NCI-H748 treated with DMSO at 0.1 percent for 48 hours (cell line): Measurements from ENCODE around the gene ZDHHC21.
A peak's percentile ranks its signal among the peaks of the same experiment; 100 is the strongest.

Experiments
- DNase-seq: peaks from one replicate; lab custom pipeline; 2025; lab: John Stamatoyannopoulos, UW

The ZDHHC21 gene

GRCh38 chr9:14616188-14616982, 76.8 kb downstream of the ZDHHC21 start:
- DNase-seq: peak; percentile 78

- DNase-seq: peak; percentile 95
Observed at GRCh38 chr9:14608540-14608939, 84.7 kb downstream of the ZDHHC21 start.

GRCh38 chr9:14597171-14597799, 95.9 kb downstream of the ZDHHC21 start:
- no peak for DNase-seq

- DNase-seq: no peak
Observed at GRCh38 chr9:14593406-14593805, 99.8 kb downstream of the ZDHHC21 start.

GRCh38 chr9:14591411-14591810, 101.8 kb downstream of the ZDHHC21 start:
- DNase-seq: no peak

- no peak for DNase-seq
Observed at GRCh38 chr9:14585730-14586473, 107.3 kb downstream of the ZDHHC21 start.

GRCh38 chr9:14584571-14584970, 108.7 kb downstream of the ZDHHC21 start:
- DNase-seq: no peak

- DNase-seq: no peak
Observed at GRCh38 chr9:14578030-14578429, 115.2 kb downstream of the ZDHHC21 start.

GRCh38 chr9:14574173-14574572, 119.1 kb downstream of the ZDHHC21 start:
- no peak for DNase-seq

- DNase-seq: no peak
Observed at GRCh38 chr9:14573319-14573718, 119.9 kb downstream of the ZDHHC21 start.

GRCh38 chr9:14565352-14566016, 127.7 kb downstream of the ZDHHC21 start:
- DNase-seq: no peak

- DNase-seq: no peak
Observed at GRCh38 chr9:14563902-14564624, 129.2 kb downstream of the ZDHHC21 start.

GRCh38 chr9:14561929-14562405, 131.3 kb downstream of the ZDHHC21 start:
- no peak for DNase-seq
